Measurements from ENCODE around the gene TOPBP1.

GRCh38 chr3:133691273-133692107 lies 29.7 kb upstream of the TOPBP1 start:
- TF ChIP-seq GATA2 (IDR thresholded peaks at IDR 0.05; ENCODE audit: low read depth, low read length) = no peak
- no peak for TF ChIP-seq GATA3 (IDR thresholded peaks at IDR 0.05; ENCODE audit: low read depth, low read length)

Data from SH-SY5Y (cell line).